ENCODE results near the gene RAB11FIP4.

Gene RAB11FIP4

DNA sequence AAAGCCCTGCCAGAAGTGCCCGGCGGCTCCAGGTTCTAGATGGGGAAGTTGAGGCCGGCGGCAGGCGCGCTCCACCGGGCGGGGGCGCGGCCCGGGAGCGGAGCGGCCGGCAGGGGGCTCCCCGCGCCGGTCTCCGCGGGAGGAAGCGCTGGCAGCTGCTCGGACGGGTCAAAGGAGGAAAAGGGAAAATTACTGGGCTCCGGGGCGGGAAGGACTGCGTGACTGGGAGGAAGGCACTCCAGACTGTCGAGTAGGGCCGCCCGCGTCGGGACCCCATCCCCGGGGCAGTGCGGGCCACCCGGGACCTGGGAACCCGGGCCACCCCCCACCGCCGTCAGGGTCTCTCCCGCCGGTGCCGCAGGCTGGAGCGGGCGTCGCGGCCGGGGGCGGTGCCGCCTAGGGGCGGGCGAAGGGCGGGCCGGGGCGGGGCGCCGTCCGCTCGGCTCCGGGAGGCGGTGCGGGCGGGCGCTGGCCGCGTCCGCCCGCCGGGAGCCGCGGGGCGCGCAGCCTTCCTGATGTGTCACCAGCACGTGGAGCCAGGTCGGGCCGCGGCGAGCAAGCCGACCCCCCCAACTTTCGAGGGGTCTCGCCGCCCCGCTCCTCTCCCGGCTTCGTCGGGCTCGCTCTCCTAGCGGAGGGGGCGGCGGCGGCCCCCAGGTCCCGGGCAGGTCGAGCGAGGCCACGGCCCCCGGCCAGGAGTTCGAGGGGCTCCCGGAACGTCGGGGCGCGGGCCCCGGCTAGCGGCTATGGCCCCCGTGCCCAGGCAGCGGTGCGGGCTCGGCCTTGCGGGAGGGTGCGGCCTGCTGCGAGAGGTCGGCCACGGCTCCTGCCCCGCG lies 167.5 kb downstream of the RAB11FIP4 start (continued):
- TF ChIP-seq ZNF274 (IDR thresholded peaks at IDR 0.05; ENCODE audit: low read length) = no peak
- no peak for TF ChIP-seq ZNF274 (tag by site-specific recombination; IDR thresholded peaks at IDR 0.05; ENCODE audit: borderline replicate concordance)
- TF ChIP-seq, protein P1, sequence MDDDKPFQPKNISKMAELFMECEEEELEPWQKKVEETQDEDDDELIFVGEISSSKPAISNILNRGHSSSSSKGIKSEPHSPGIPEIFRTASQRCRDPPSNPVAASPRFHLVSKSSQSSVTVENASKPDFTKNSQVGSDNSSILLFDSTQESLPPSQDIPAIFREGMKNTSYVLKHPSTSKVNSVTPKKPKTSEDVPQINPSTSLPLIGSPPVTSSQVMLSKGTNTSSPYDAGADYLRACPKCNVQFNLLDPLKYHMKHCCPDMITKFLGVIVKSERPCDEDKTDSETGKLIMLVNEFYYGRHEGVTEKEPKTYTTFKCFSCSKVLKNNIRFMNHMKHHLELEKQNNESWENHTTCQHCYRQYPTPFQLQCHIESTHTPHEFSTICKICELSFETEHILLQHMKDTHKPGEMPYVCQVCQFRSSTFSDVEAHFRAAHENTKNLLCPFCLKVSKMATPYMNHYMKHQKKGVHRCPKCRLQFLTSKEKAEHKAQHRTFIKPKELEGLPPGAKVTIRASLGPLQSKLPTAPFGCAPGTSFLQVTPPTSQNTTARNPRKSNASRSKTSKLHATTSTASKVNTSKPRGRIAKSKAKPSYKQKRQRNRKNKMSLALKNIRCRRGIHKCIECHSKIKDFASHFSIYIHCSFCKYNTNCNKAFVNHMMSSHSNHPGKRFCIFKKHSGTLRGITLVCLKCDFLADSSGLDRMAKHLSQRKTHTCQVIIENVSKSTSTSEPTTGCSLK (tag by site-specific recombination; IDR thresholded peaks at IDR 0.05) = no peak
- TF ChIP-seq, protein P2, sequence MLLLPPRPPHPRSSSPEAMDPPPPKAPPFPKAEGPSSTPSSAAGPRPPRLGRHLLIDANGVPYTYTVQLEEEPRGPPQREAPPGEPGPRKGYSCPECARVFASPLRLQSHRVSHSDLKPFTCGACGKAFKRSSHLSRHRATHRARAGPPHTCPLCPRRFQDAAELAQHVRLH (tag by site-specific recombination; IDR thresholded peaks at IDR 0.05) = no peak
- TF ChIP-seq ZNF501 (tag by site-specific recombination; IDR thresholded peaks at IDR 0.05) = no peak
- TF ChIP-seq, protein P3, sequence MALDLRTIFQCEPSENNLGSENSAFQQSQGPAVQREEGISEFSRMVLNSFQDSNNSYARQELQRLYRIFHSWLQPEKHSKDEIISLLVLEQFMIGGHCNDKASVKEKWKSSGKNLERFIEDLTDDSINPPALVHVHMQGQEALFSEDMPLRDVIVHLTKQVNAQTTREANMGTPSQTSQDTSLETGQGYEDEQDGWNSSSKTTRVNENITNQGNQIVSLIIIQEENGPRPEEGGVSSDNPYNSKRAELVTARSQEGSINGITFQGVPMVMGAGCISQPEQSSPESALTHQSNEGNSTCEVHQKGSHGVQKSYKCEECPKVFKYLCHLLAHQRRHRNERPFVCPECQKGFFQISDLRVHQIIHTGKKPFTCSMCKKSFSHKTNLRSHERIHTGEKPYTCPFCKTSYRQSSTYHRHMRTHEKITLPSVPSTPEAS (tag by site-specific recombination; IDR thresholded peaks at IDR 0.05) = no peak

DNA sequence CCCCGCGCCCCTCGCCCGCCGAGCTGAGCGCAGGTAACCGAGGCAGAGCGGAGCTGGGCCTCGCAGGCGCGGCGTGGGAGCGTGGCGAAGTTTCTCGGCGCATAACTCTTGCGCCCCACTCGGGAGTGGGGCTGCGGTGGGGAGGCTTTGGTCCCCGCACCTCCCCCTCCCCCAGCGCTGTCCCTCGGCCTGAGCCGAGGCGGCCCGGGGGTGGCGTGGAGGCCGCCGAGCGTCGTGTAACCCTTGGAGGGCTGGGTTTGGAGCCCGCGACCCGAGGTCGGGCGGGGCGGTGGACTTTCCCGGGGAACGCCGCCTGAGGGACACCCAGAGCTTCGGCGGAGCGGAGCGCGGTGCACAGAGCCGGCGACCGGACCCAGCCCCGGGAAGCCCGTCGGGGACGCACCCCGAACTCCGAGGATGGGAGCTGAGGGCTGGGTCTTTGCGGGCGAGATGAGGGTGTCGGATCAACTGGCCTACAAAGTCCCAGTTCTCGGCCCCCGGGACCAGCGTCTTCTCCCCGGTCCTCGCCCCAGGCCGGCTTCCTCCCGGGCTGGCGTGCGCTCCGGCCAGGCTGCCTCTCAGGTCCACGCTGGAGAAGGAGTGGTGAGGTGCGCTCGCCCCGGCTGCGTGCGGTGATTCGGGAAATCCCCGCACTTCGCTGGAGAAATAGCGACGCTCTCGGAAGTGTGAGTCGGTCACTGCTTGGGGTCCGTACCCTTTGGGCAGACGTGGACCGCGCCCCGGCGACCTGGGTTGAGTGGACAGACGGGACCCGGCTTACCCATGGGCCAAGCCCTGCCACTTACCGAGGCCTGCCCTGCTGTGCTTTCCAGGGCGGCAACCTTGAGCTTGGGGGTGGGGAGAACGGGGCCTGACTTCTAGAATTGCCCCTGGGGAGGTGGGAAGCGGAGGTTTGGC lies 168.4 kb downstream of the RAB11FIP4 start:
- peaks cover 13% of the 10 kb centered on the region for H3K4me1 ChIP-seq (ENCODE audit: control insufficient read depth, insufficient read depth, low read length)
- H3K36me3 ChIP-seq (ENCODE audit: control insufficient read depth in 2 of 2, insufficient read depth in 1 of 2, low read length in 2 of 2) = no peaks in the 10 kb centered on the region
- CTCF ChIA-PET = interaction anchor here (0.6 to 5.3 kb wide), 5 partner anchors 19 to 282 kb away, joined by 3 to 52 read pairs (median 7); no protein-coding TSS in a partner anchor
- TF ChIP-seq ZNF335 (tag by site-specific recombination; conservative IDR thresholded peaks at IDR 0.05) (no peak), TCF7L2 (IDR thresholded peaks at IDR 0.05; ENCODE audit: borderline replicate concordance, low read depth, low read length) (no peak), ZNF707 (tag by site-specific recombination; IDR thresholded peaks at IDR 0.05) (no peak), ZNF146 (tag by site-specific recombination; IDR thresholded peaks at IDR 0.05) (no peak), ZNF221 (tag by site-specific recombination; IDR thresholded peaks at IDR 0.05; ENCODE audit: borderline replicate concordance) (no peak), SCRT2 (tag by site-specific recombination; IDR thresholded peaks at IDR 0.05) (no peak), ZNF549 (tag by site-specific recombination; IDR thresholded peaks at IDR 0.05) (no peak), ZNF768 (tag by site-specific recombination; IDR thresholded peaks at IDR 0.05) (no peak), SETDB1 (IDR thresholded peaks at IDR 0.05; ENCODE audit: insufficient read length, low read length) (no peak), OVOL3 (tag by site-specific recombination; IDR thresholded peaks at IDR 0.05) (no peak), ZNF600 (tag by site-specific recombination; IDR thresholded peaks at IDR 0.05) (0 out of 2 replicates have a peak, but pooled peaks have one; percentile 20), ZNF174 (tag by site-specific recombination; IDR thresholded peaks at IDR 0.05) (no peak)
- TF ChIP-seq, protein P4, sequence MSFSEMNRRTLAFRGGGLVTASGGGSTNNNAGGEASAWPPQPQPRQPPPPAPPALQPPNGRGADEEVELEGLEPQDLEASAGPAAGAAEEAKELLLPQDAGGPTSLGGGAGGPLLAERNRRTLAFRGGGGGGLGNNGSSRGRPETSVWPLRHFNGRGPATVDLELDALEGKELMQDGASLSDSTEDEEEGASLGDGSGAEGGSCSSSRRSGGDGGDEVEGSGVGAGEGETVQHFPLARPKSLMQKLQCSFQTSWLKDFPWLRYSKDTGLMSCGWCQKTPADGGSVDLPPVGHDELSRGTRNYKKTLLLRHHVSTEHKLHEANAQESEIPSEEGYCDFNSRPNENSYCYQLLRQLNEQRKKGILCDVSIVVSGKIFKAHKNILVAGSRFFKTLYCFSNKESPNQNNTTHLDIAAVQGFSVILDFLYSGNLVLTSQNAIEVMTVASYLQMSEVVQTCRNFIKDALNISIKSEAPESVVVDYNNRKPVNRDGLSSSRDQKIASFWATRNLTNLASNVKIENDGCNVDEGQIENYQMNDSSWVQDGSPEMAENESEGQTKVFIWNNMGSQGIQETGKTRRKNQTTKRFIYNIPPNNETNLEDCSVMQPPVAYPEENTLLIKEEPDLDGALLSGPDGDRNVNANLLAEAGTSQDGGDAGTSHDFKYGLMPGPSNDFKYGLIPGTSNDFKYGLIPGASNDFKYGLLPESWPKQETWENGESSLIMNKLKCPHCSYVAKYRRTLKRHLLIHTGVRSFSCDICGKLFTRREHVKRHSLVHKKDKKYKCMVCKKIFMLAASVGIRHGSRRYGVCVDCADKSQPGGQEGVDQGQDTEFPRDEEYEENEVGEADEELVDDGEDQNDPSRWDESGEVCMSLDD (tag by site-specific recombination; IDR thresholded peaks at IDR 0.05) = 0 out of 2 replicates have a peak, but pooled peaks have one; percentile 22
- TF ChIP-seq, protein P5, sequence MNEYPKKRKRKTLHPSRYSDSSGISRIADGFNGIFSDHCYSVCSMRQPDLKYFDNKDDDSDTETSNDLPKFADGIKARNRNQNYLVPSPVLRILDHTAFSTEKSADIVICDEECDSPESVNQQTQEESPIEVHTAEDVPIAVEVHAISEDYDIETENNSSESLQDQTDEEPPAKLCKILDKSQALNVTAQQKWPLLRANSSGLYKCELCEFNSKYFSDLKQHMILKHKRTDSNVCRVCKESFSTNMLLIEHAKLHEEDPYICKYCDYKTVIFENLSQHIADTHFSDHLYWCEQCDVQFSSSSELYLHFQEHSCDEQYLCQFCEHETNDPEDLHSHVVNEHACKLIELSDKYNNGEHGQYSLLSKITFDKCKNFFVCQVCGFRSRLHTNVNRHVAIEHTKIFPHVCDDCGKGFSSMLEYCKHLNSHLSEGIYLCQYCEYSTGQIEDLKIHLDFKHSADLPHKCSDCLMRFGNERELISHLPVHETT (tag by site-specific recombination; IDR thresholded peaks at IDR 0.05) = no peak
- TF ChIP-seq, protein P6, sequence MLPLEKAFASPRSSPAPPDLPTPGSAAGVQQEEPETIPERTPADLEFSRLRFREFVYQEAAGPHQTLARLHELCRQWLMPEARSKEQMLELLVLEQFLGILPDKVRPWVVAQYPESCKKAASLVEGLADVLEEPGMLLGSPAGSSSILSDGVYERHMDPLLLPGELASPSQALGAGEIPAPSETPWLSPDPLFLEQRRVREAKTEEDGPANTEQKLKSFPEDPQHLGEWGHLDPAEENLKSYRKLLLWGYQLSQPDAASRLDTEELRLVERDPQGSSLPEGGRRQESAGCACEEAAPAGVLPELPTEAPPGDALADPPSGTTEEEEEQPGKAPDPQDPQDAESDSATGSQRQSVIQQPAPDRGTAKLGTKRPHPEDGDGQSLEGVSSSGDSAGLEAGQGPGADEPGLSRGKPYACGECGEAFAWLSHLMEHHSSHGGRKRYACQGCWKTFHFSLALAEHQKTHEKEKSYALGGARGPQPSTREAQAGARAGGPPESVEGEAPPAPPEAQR (tag by site-specific recombination; IDR thresholded peaks at IDR 0.05) = no peak
- POLR2A ChIA-PET = no interaction called here
- H3K27ac ChIP-seq (ENCODE audit: extremely low read depth, low read depth, low read length) = peak overlapping the region; percentile 57; the same call in 1 of the 2 replicates
- no peaks in the 10 kb centered on the region for H3K9me3 ChIP-seq (ENCODE audit: control insufficient read depth, insufficient read depth, low read depth, low read length)
- H3K4me3 ChIP-seq (ENCODE audit: low read depth, low read length) = no peak overlapping the region

Measured in HEK293 (cell line).